ENCODE measurements around the gene RRAGC.
A peak's percentile ranks its signal among the peaks of the same experiment; 100 is the strongest.
"Not testable (repeated sequence)": the region's sequence is repeated elsewhere in the genome, so short reads cannot be mapped to it uniquely, and the experiment has no call there.

RRAGC gene

GRCh38 chr1:38860454-38860795 is 853 bp upstream of the RRAGC start:
- in situ Hi-C loops (cut with MboI; ENCODE audit: low pct_unique_long_range_greater_than_20kb, low sequenced_read_pairs) = no loop called here
- no peak for DNase-seq

DNA sequence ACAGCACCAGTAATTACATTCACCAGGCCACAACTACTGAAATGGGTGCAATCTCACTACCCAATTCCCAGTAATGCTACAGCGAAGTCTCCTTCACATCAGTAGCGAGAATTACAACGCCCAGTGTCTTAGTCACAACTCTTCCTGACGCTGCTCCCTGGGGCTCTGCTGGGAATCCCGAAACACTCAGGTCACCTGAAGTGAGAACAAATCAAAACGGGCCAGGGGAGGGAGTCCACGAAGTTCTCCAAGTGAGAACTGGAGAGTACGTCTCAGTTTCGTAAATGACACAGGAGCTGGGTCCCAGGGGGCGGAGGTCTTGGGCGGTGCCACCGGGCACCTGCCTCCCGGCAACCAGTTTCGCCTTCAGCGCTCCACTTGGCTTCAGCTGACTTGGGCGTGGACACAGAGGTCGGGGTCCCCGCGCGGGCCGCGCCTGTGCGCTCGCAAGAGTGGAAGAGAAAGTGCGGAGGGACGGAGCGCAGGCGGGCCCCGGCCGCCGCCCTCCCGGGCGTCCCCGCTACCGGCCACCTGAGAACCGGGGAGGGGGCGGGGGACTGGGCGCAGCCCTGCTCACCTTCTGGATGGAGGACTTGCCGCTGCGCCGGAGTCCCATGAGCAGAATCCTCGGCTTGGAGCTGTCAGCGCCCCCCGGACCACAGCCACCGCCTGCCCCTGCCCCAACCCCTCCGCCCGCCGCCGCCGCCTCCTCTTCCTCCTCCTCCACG is 575 bp downstream of the RRAGC start:
- in situ Hi-C loops (cut with MboI; ENCODE audit: low pct_unique_long_range_greater_than_20kb, low sequenced_read_pairs) = no loop called here
- DNase-seq = peak; percentile 29

GRCh38 chr1:38852780-38853179 is 6.8 kb downstream of the RRAGC start:
- no peak for DNase-seq
- in situ Hi-C loops (cut with MboI; ENCODE audit: low pct_unique_long_range_greater_than_20kb, low sequenced_read_pairs) = no loop called here

DNA sequence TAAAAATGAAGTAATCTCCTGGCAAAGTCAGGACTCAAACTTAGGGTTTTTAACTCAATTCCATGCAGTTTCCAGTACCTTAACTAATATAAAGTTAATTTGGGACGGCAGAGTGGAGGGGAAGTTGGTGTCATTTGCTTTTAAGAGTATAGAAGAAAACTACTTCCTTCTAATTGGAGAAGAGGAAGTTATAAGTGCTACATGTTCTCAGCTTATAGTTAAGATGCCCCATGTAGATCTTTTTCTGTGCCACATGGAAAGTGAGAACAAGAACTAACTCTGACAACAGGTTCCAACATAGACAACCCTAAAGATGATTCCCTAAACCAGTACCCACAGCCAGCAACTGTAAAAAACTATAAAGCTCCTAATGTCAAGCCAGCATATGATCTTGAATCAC is 11.5 kb downstream of the RRAGC start:
- DNase-seq = peak; percentile 73
- in situ Hi-C loops (cut with MboI; ENCODE audit: low pct_unique_long_range_greater_than_20kb, low sequenced_read_pairs) = loop anchor here (25.0 kb wide), 1 partner anchor 811 kb away; the partner anchor contains the start of gene POU3F1

GRCh38 chr1:38846210-38846609 is 13.4 kb downstream of the RRAGC start:
- in situ Hi-C loops (cut with MboI; ENCODE audit: low pct_unique_long_range_greater_than_20kb, low sequenced_read_pairs) = loop anchor here (25.0 kb wide), 1 partner anchor 809 kb away; the partner anchor contains the start of gene POU3F1
- DNase-seq = no peak

- DNase-seq = not testable (repeated sequence)
- in situ Hi-C loops (cut with MboI; ENCODE audit: low pct_unique_long_range_greater_than_20kb, low sequenced_read_pairs) = loop anchor here (25.0 kb wide), 1 partner anchor 808 kb away; the partner anchor contains the start of gene POU3F1
Observed at GRCh38 chr1:38845088-38845487, 14.5 kb downstream of the RRAGC start.

GRCh38 chr1:38840281-38840680 is 19.3 kb downstream of the RRAGC start:
- in situ Hi-C loops (cut with MboI; ENCODE audit: low pct_unique_long_range_greater_than_20kb, low sequenced_read_pairs) = loop anchor here (25.0 kb wide), 1 partner anchor 803 kb away; the partner anchor contains the start of gene POU3F1
- DNase-seq = no peak

DNA sequence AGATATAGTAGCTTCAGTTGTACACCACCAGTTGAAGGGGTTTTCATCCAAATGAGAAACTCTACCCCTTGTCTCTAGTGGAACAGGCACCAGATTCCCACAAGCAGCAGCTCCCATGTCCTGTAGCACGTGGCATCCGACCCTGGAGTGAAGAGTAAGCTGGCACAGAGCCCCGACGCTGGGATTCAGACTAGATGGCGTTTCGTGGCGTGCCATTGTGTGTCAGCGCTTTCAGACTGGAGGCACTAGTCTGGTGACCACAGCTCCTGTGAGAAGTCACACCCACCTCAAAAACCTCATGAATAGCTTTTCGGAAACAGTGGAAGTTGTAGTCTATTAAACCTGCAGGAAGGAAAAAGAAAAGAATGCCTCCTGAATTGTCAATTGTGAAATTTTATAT is 20.2 kb downstream of the RRAGC start:
- in situ Hi-C loops (cut with MboI; ENCODE audit: low pct_unique_long_range_greater_than_20kb, low sequenced_read_pairs) = loop anchor here (25.0 kb wide), 1 partner anchor 802 kb away; the partner anchor contains the start of gene POU3F1
- no peak for DNase-seq

GRCh38 chr1:38836316-38836715 is 23.3 kb downstream of the RRAGC start:
- DNase-seq = not testable (repeated sequence)
- in situ Hi-C loops (cut with MboI; ENCODE audit: low pct_unique_long_range_greater_than_20kb, low sequenced_read_pairs) = loop anchor here (25.0 kb wide), 1 partner anchor 799 kb away; the partner anchor contains the start of gene POU3F1

DNA sequence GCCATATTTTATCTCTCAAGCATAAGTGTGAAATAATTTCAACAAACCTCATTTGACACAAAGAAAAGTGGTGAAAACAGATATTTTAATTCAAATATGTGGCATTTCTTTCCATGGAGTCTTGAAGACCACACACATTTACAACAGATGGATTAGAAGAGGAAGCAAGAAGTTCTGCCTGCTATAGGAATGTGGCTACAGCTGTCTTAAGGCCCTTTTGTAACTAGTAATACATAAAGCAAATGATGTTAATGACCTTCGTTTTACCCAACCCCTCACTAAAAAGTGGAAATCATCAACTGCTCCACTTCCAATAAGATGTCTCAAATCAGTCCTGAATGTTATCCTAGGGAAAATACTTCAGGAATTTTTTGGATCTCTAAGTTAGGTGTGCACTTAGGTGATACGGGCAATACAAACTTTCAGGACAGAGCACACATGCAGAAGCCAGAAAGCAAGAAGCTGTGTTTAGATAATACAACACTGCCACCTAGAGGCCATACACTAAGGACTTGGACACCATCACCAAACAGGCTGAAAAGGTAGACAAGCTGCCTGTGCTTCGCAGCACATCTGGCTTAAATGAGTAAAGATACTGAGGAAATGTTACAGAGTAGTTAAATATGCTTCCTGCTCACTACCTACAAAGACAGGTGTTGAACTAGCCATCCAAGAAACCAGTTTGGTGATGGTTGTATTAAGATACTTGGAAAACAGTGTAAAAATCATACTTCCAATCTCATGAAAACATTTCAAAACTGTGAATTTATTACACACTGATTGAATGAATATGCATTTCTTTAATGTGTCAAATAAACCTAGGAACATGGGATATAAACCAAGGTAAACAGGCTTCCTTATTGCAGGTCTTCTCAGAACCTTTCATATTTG is 24.4 kb downstream of the RRAGC start:
- in situ Hi-C loops (cut with MboI; ENCODE audit: low pct_unique_long_range_greater_than_20kb, low sequenced_read_pairs) = loop anchor here (25.0 kb wide), 1 partner anchor 798 kb away; the partner anchor contains the start of gene POU3F1
- DNase-seq = peak; percentile 91

GRCh38 chr1:38834221-38834782 is 25.3 kb downstream of the RRAGC start:
- DNase-seq = peak; percentile 46
- in situ Hi-C loops (cut with MboI; ENCODE audit: low pct_unique_long_range_greater_than_20kb, low sequenced_read_pairs) = loop anchor here (25.0 kb wide), 1 partner anchor 797 kb away; the partner anchor contains the start of gene POU3F1

DNA sequence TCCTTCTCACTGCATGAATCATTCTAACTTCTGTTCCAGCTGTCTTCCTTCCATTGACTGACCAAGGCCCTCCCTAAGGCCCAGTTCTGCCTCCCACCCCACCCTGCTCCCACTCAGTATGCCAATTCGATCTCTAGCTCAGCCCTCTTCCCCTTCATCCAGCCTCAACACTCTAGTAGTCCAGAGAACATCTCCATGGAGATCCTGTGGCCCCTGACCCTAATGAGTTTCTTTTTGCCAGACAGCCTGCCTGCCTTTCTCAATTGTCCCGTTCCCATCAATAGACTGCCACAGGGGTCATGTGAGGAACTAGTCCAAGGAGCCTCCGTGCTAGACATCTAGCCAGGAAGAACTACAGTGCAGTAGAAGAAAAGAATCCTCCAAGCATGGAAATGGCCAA is 26.4 kb downstream of the RRAGC start:
- in situ Hi-C loops (cut with MboI; ENCODE audit: low pct_unique_long_range_greater_than_20kb, low sequenced_read_pairs) = loop anchor here (25.0 kb wide), 1 partner anchor 796 kb away; the partner anchor contains the start of gene POU3F1

DNA sequence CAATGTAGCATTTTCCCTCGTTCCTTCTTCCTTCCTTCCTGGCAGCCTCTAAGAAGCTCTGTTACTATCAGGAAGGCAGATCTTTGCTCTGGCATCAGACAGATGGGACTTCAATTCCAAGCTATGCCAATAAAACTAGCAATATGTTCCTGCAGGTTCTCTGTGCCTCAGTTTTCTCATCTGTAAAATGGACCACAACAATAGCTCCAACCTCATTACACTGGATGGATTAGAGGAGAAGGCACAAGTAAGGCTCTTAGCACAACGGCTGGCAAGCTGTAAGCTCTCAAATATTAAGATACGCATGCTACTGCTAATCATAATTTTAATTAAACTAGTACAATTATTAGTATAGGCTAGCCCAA is 27.2 kb downstream of the RRAGC start:
- no peak for DNase-seq
- in situ Hi-C loops (cut with MboI; ENCODE audit: low pct_unique_long_range_greater_than_20kb, low sequenced_read_pairs) = loop anchor here (25.0 kb wide), 1 partner anchor 795 kb away; the partner anchor contains the start of gene POU3F1

More for the DNA sequence above, 26.4 kb downstream of the RRAGC start:
- DNase-seq = no peak

DNA sequence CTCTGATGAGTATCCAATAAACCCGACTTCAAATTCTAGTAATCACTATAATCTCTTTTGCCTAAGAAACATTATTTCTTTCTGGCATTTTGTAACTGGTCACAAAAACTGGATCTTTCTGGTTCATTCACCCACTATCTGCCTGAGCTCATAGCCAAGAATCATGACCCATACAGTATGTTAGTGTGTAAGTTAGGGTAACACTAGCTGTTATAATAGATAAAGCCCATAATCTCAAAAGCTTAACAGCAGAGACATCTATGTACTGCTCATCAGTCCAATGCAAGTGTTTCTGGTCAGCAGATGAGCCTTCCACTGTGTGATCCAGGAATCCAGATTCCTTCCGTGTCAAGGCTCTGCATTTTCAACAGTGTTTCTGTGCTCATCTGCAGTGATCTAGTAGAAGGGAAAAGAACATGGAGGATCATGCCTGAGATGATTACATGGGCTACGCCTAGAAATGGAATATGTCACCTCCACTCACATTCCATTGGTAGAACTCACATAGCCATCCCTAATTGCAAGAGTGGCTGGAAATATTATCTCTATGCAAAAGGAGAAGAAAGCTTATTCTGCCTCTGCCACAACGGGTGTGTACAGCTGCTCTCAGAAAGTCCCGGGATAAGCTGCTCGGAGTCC is 27.7 kb downstream of the RRAGC start:
- in situ Hi-C loops (cut with MboI; ENCODE audit: low pct_unique_long_range_greater_than_20kb, low sequenced_read_pairs) = loop anchor here (25.0 kb wide), 1 partner anchor 795 kb away; the partner anchor contains the start of gene POU3F1
- no peak for DNase-seq

GRCh38 chr1:38829368-38829767 is 30.2 kb downstream of the RRAGC start:
- in situ Hi-C loops (cut with MboI; ENCODE audit: low pct_unique_long_range_greater_than_20kb, low sequenced_read_pairs) = loop anchor here (25.0 kb wide), 1 partner anchor 792 kb away; the partner anchor contains the start of gene POU3F1
- no peak for DNase-seq

- no peak for DNase-seq
- in situ Hi-C loops (cut with MboI; ENCODE audit: low pct_unique_long_range_greater_than_20kb, low sequenced_read_pairs) = loop anchor here (25.0 kb wide), 1 partner anchor 790 kb away; the partner anchor contains the start of gene POU3F1
Observed at GRCh38 chr1:38827318-38827717, 32.3 kb downstream of the RRAGC start.

DNA sequence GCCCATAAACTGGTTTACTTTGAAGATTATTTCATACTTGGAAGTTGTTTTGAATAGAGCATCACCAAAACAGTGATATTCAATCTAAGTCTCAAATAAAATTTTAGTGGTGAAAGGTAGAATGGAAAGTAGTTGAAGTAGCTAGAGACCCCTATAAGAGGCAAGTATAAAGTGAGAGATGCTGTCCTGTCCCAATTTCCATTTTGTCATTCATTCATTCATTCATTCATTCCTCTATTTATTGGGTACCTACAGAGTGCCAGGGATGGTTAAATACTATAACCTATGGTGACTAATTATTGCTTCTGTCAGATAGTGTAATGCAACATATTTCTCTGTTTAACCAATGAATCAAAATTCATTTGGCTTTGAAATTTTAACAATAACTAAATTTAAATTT is 32.7 kb downstream of the RRAGC start:
- DNase-seq = no peak
- in situ Hi-C loops (cut with MboI; ENCODE audit: low pct_unique_long_range_greater_than_20kb, low sequenced_read_pairs) = loop anchor here (25.0 kb wide), 1 partner anchor 790 kb away; the partner anchor contains the start of gene POU3F1

DNA sequence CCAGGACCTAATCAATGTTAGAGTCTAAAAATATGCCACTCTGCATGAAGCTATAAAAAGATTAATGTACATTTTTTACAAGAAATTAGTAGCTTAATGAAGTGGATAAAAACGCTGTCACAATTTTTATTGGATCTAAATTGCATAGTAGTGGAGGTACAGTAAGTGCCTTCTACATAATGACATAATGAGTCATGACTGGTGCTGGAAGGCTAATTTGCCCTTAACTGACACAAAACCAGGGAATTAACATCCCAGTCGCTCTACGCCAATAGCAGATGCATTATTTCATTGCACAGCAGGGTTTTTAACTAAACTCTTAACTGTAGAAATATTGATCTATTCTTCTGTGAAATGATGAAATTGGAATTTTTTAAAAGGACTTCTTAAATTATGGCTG is 33.3 kb downstream of the RRAGC start:
- in situ Hi-C loops (cut with MboI; ENCODE audit: low pct_unique_long_range_greater_than_20kb, low sequenced_read_pairs) = loop anchor here (25.0 kb wide), 1 partner anchor 789 kb away; the partner anchor contains the start of gene POU3F1

More for the DNA sequence above, 33.3 kb downstream of the RRAGC start:
- no peak for DNase-seq

Measured in KBM-7 (cell line).